DMS 273 treated with DMSO at 0.1 percent for 48 hours (cell line): ENCODE data around the gene EMP1.
A peak's percentile ranks its signal among the peaks of the same experiment; 100 is the strongest.

ENCODE experiments used
- DNase-seq: peaks from one replicate; lab custom pipeline; 2025; lab: John Stamatoyannopoulos, UW

EMP1 gene

GRCh38 chr12:13223179-13223804 is 26.8 kb downstream of the EMP1 start:
- DNase-seq = no peak

- no peak for DNase-seq
Observed at GRCh38 chr12:13223941-13224340, 27.4 kb downstream of the EMP1 start.

- no peak for DNase-seq
Observed at GRCh38 chr12:13227191-13227590, 30.7 kb downstream of the EMP1 start.

- DNase-seq = no peak
Observed at GRCh38 chr12:13228579-13228978, 32.1 kb downstream of the EMP1 start.

GRCh38 chr12:13229504-13229903 is 33.0 kb downstream of the EMP1 start:
- no peak for DNase-seq

- no peak for DNase-seq
Observed at GRCh38 chr12:13230500-13230899, 34.0 kb downstream of the EMP1 start.

- no peak for DNase-seq
Observed at GRCh38 chr12:13233830-13234641, 37.5 kb downstream of the EMP1 start.

- DNase-seq = no peak
Observed at GRCh38 chr12:13238204-13238603, 41.7 kb downstream of the EMP1 start.

GRCh38 chr12:13241833-13242488 is 45.4 kb downstream of the EMP1 start:
- DNase-seq = no peak

- no peak for DNase-seq
Observed at GRCh38 chr12:13242936-13243335, 46.4 kb downstream of the EMP1 start.

GRCh38 chr12:13243516-13244070 is 47.1 kb downstream of the EMP1 start:
- DNase-seq = no peak

GRCh38 chr12:13247596-13247995 is 51.1 kb downstream of the EMP1 start:
- DNase-seq = no peak

- no peak for DNase-seq
Observed at GRCh38 chr12:13248964-13249363, 52.4 kb downstream of the EMP1 start.

- no peak for DNase-seq
Observed at GRCh38 chr12:13250416-13250815, 53.9 kb downstream of the EMP1 start.

GRCh38 chr12:13251521-13251920 is 55.0 kb downstream of the EMP1 start:
- DNase-seq = no peak

- DNase-seq = no peak
Observed at GRCh38 chr12:13252024-13252423, 55.5 kb downstream of the EMP1 start.

- DNase-seq = no peak
Observed at GRCh38 chr12:13252616-13253015, 56.1 kb downstream of the EMP1 start.

- no peak for DNase-seq
Observed at GRCh38 chr12:13253966-13254760, 57.6 kb downstream of the EMP1 start.

GRCh38 chr12:13255792-13256691 is 59.5 kb downstream of the EMP1 start:
- peak; percentile 56 for DNase-seq

GRCh38 chr12:13256692-13257045 is 60.1 kb downstream of the EMP1 start:
- no peak for DNase-seq

- no peak for DNase-seq
Observed at GRCh38 chr12:13257356-13257875, 60.9 kb downstream of the EMP1 start.
